CD14-positive monocyte (primary cell): ENCODE data around the gene XAB2. TPM values are rescaled to one million over a fixed set of nuclear protein-coding genes. Genes with fewer than 3 reads are reported as not detected.

Experiments
- DNase-seq, 3 donors: peaks; one replicate each; pipeline ENCODE4 v3.0.0-alpha.2; 2011 to 2022
- H2AFZ ChIP-seq: 2 replicates; pipeline ENCODE4 v1.6.0; 2012; ENCODE audit warnings: mild to moderate bottlenecking, low read depth, low read length, inconsistent platforms; ENCODE audit not compliant: insufficient read depth, poor library complexity, severe bottlenecking
- H3K27ac ChIP-seq, 2 donors: 1 replicate in 1 of 2; 2 replicates in 1 of 2; pipeline ENCODE4 v1.5.1; 2012 to 2013; ENCODE audit warnings: low read length in 2 of 2, control low read depth in 1 of 2, inconsistent platforms in 1 of 2, low read depth in 1 of 2, mild to moderate bottlenecking in 1 of 2
- H3K27me3 ChIP-seq, 2 donors: one replicate each; pipeline versions ENCODE4 v1.6.0 to v1.6.1; 2011 to 2013; ENCODE audit warnings: low read length in 2 of 2; ENCODE audit not compliant: control insufficient read depth in 2 of 2, insufficient read depth in 2 of 2
- H3K36me3 ChIP-seq, 2 donors: replicated peaks in 1 of 2; 1 replicate in 1 of 2; 2 replicates in 1 of 2; pipeline versions ENCODE4 v1.5.1 to v1.6.1; 2012 to 2013; ENCODE audit warnings: low read length in 2 of 2, control low read depth in 1 of 2, inconsistent platforms in 1 of 2, mild to moderate bottlenecking in 1 of 2; ENCODE audit not compliant: insufficient read depth in 2 of 2, control insufficient read depth in 1 of 2
- H3K4me1 ChIP-seq, 2 donors: 1 replicate in 1 of 2; 2 replicates in 1 of 2; pipeline versions ENCODE4 v1.5.1 to v1.6.1; 2012 to 2013; ENCODE audit warnings: low read length in 2 of 2, control low read depth in 1 of 2, inconsistent platforms in 1 of 2, mild to moderate bottlenecking in 1 of 2, moderate library complexity in 1 of 2; ENCODE audit not compliant: insufficient read depth in 2 of 2, control insufficient read depth in 1 of 2
- H3K4me2 ChIP-seq: replicated peaks from 2 replicates; pipeline ENCODE3; 2012; ENCODE audit warnings: low read length, moderate library complexity, mild to moderate bottlenecking; ENCODE audit not compliant: poor library complexity, severe bottlenecking; ENCODE audit errors: extremely low read depth
- H3K4me3 ChIP-seq, 3 experiments: fragments of 200-600 bp in 1 of 3; sonication (generic) in 1 of 3; replicated peaks in 1 of 3; 1 replicate in 2 of 3; 2 replicates in 1 of 3; pipeline ENCODE4 v1.5.1; 2011 to 2013; ENCODE audit warnings: low read length in 3 of 3, mild to moderate bottlenecking in 3 of 3, control low read depth in 2 of 3, low read depth in 2 of 3, inconsistent platforms in 1 of 3, moderate library complexity in 1 of 3
- H3K79me2 ChIP-seq: 2 replicates; pipeline ENCODE4 v1.6.0; 2012; ENCODE audit warnings: mild to moderate bottlenecking, control low read depth, inconsistent platforms, low read length, moderate library complexity; ENCODE audit not compliant: insufficient read depth
- H3K9ac ChIP-seq: 2 replicates; pipeline ENCODE4 v1.6.0; 2017; ENCODE audit warnings: low read length, mild to moderate bottlenecking; ENCODE audit not compliant: insufficient read depth, poor library complexity, severe bottlenecking
- H3K9me3 ChIP-seq, 2 donors: replicated peaks in 1 of 2; 1 replicate in 1 of 2; 2 replicates in 1 of 2; pipeline versions ENCODE4 v1.5.1 to v1.6.1; 2012 to 2013; ENCODE audit warnings: low read length in 2 of 2, control low read depth in 1 of 2; ENCODE audit not compliant: control insufficient read depth in 1 of 2, insufficient read depth in 1 of 2
- H4K20me1 ChIP-seq: 2 replicates; pipeline ENCODE4 v1.6.0; 2012; ENCODE audit warnings: mild to moderate bottlenecking, low read length, control low read depth, moderate library complexity; ENCODE audit not compliant: insufficient read depth
- H3K27ac Mint-ChIP-seq, 7 donors: one replicate each; pipeline ENCODE4 v1.8.0; 2020; ENCODE audit warnings: mild to moderate bottlenecking in 7 of 7, mixed read lengths in 7 of 7, moderate library complexity in 6 of 7, inconsistent platforms in 2 of 7
- H3K27me3 Mint-ChIP-seq, 3 donors: one replicate each; pipeline ENCODE4 v1.8.0; 2021 to 2022; ENCODE audit warnings: low read depth in 3 of 3, mild to moderate bottlenecking in 3 of 3, mixed read lengths in 3 of 3, moderate library complexity in 3 of 3, inconsistent platforms in 1 of 3
- H3K36me3 Mint-ChIP-seq, 2 donors: one replicate each; pipeline ENCODE4 v1.8.0; 2020; ENCODE audit warnings: mixed read lengths in 2 of 2, inconsistent platforms in 1 of 2, mild to moderate bottlenecking in 1 of 2
- H3K4me1 Mint-ChIP-seq: one replicate; pipeline ENCODE4 v1.8.0; 2020; ENCODE audit warnings: mild to moderate bottlenecking, mixed read lengths
- H3K4me3 Mint-ChIP-seq, 2 donors: one replicate each; pipeline ENCODE4 v1.8.0; 2020; ENCODE audit warnings: mild to moderate bottlenecking in 2 of 2, mixed read lengths in 2 of 2, moderate library complexity in 1 of 2
- H3K9me3 Mint-ChIP-seq, 7 donors: one replicate each; pipeline ENCODE4 v1.8.0; 2020 to 2022; ENCODE audit warnings: mixed read lengths in 7 of 7, mild to moderate bottlenecking in 6 of 7, moderate library complexity in 6 of 7, inconsistent platforms in 2 of 7
- WGBS: methylation state at CpG from one replicate; pipeline ENCODE4 v1.1.5; 2013; ENCODE audit warnings: missing lambda C conversion rate; ENCODE audit not compliant: insufficient coverage; 5-methylcytosine and 5-hydroxymethylcytosine counted together
- intact Hi-C, 2 donors: fragments of 100-400 bp; cut with micrococcal nuclease; formaldehyde crosslinking; loops; one replicate each; pipeline versions ENCODE4 v1.15.0 to v1.15.1; 2023
- polyA plus RNA-seq, 3 donors: library from polyadenylated mRNA; depleted of rRNA in 1 of 3; unstranded in 2 of 3; stranded (reverse) in 1 of 3; fragments of 300-500 nt in 2 of 3; fragments of >200 nt in 1 of 3; fragmentation: Illumina TruSeq in 2 of 3; gene quantifications; 1 replicate in 2 of 3; 2 replicates in 1 of 3; pipeline ENCODE4 v1.2.3, GENCODE V29; 2012 to 2021
- TF ChIP-seq, protein P1 (sequence below): fragments of 200-600 bp; IDR thresholded peaks from one replicate; pipeline ENCODE4 v1.8.0; 2022; ENCODE audit warnings: antibody characterized with exemption, mild to moderate bottlenecking

The XAB2 gene
- polyA plus RNA-seq, 3 donors, result 4.6 to 55.7 (median 8.8) TPM

GRCh38 chr19:7662657-7663056, 33.3 kb upstream of the XAB2 start:
- peaks cover 27% of the 10 kb centered on the region for H3K4me1 Mint-ChIP-seq
- H3K36me3 Mint-ChIP-seq, result no peaks in the 10 kb centered on the region
- Histone ChIP-seq H3K4me1 (peaks cover 25 to 37% of the 10 kb centered on the region in 2 donors), H4K20me1 (no peaks in the 10 kb centered on the region), H3K9me3 (no peaks in the 10 kb centered on the region), H3K79me2 (no peaks in the 10 kb centered on the region), H3K4me3 (no peak overlapping the region), H3K27ac (no peak overlapping the region), H2AFZ (no peak overlapping the region), H3K36me3 (no peaks in the 10 kb centered on the region), H3K4me2 (no peak overlapping the region), H3K9ac (no peak overlapping the region), H3K27me3 (no peaks in the 10 kb centered on the region)
- no peak overlapping the region for H3K4me3 Mint-ChIP-seq
- peaks cover 0 to 2% (median 0%) of the 10 kb centered on the region in 7 donors for H3K9me3 Mint-ChIP-seq
- peaks cover 0 to 10% (median 0%) of the 10 kb centered on the region in 3 donors for H3K27me3 Mint-ChIP-seq
- no peak for DNase-seq
- TF ChIP-seq, protein P1, sequence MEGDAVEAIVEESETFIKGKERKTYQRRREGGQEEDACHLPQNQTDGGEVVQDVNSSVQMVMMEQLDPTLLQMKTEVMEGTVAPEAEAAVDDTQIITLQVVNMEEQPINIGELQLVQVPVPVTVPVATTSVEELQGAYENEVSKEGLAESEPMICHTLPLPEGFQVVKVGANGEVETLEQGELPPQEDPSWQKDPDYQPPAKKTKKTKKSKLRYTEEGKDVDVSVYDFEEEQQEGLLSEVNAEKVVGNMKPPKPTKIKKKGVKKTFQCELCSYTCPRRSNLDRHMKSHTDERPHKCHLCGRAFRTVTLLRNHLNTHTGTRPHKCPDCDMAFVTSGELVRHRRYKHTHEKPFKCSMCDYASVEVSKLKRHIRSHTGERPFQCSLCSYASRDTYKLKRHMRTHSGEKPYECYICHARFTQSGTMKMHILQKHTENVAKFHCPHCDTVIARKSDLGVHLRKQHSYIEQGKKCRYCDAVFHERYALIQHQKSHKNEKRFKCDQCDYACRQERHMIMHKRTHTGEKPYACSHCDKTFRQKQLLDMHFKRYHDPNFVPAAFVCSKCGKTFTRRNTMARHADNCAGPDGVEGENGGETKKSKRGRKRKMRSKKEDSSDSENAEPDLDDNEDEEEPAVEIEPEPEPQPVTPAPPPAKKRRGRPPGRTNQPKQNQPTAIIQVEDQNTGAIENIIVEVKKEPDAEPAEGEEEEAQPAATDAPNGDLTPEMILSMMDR, result no peak
- peak overlapping the region in 1 of 7 donors; percentile 7 for H3K27ac Mint-ChIP-seq
- WGBS, result 93% methylated on average over 9 of the region's 14 CpGs
- intact Hi-C loops, result no loop called here

DNA sequence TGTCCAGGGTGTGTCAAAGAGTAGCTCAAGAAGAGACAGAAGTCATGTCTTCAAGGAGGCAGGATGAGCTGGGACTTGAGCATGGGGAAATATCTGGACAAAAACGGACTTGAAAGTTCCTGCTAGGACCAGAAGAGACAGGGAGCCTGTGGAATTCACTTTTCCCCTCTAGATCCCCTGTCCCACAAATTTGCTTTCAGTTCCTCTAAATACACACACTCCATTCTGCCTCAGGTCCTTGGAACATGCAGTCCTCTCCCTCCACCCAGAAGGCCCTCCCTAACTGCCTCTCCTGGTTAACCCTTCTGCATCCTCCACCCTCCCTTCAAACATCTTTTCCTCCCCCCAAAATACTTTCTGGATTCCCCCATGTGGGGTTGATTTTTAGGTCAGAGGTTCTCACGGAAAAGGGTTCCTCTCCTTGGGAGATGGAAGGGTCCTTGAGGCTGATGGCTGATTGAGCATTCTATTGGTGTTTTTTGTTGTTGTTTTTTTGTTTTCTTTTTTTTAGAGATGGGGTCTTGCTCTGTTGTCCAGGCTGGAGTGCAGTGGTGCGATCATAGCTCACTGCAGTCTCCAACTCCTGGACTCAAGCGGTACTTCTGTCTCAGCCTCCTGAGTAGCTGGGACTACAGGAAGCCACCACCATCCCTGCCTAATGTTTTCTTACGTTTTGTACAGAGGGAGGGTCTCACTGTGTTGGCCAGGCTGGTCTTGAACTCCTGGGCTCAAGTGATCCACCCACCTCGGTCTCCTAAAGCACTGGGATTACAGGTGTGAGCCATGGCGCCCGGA, 32.6 kb upstream of the XAB2 start:
- no peaks in the 10 kb centered on the region for H3K36me3 ChIP-seq
- H3K4me2 ChIP-seq, result no peak overlapping the region
- no peak overlapping the region for H3K9ac ChIP-seq
- no peaks in the 10 kb centered on the region for H3K79me2 ChIP-seq
- TF ChIP-seq, protein P1, result no peak
- H4K20me1 ChIP-seq, result no peaks in the 10 kb centered on the region
- no peaks in the 10 kb centered on the region for H3K9me3 ChIP-seq
- peak overlapping the region in 2 of 7 donors; percentile 25 to 80 for H3K27ac Mint-ChIP-seq
- H3K4me3 Mint-ChIP-seq, result no peak overlapping the region
- peaks cover 33% of the 10 kb centered on the region for H3K4me1 Mint-ChIP-seq
- H3K27me3 ChIP-seq, result no peaks in the 10 kb centered on the region
- 100% methylated on average over 3 of the region's 8 CpGs for WGBS
- peaks cover 32 to 44% of the 10 kb centered on the region in 2 donors for H3K4me1 ChIP-seq
- no peak overlapping the region for H2AFZ ChIP-seq
- H3K4me3 ChIP-seq, result no peak overlapping the region
- H3K27me3 Mint-ChIP-seq, result peaks cover 0 to 10% (median 0%) of the 10 kb centered on the region in 3 donors
- intact Hi-C loops, result no loop called here
- no peak for DNase-seq
- no peak overlapping the region for H3K27ac ChIP-seq
- no peaks in the 10 kb centered on the region for H3K36me3 Mint-ChIP-seq
- peaks cover 0 to 1% (median 0%) of the 10 kb centered on the region in 7 donors for H3K9me3 Mint-ChIP-seq
